ENCODE results near the gene ADAT3.

The ADAT3 gene

DNA sequence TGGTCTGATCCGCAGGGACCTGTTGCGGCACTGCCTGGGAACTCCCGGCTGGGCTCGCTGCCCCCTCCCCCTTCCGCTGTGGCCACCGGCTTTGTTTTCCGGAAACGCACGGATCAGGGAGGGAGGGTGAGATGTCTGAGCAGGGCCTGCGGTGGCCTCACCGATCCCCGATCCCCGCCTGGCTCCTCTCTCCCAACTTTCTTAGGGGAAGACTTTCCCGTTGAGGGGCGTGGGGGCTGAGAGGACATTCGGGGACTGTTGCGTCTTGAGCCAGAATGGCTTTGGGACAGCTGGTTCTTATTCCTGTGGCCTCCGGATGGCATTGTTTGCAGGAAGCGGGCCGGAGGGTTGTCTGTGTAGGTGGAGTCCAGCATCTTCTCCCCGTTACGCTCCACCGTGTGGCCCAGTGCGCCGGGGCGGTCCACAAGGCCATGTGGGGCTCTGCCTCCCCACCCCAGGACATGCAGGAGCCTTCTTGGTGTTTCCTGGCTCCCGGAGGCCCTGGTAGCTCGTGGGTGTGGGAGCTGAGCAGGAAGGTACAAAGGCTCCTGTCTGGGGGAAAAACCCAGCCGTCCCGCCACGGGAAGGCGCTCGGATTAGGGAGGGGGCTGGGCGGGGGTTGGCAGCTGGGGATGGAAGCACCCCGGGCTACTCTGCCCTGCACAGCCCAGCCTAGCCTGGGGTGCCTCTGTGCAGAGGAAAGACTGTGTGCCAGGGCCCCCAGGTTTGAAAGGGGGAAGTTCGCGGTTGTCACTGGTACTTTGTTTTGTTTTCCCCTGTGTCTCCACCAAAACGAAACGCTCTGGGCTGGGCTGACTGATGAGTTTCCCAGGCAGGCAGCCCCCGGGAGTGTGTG, 37.1 kb downstream of the ADAT3 start:
- Histone ChIP-seq H2AK5ac (ENCODE audit: low read length) (peak overlapping the region; percentile 95), H3K18ac (ENCODE audit: low read length) (peak overlapping the region; percentile 65), H2BK120ac (ENCODE audit: low read depth, low read length) (no peak overlapping the region), H3K79me1 (ENCODE audit: low read length) (peaks cover 8% of the 10 kb centered on the region), H3K36me3 (ENCODE audit: control insufficient read depth, insufficient read depth, low read length) (no peaks in the 10 kb centered on the region), H3K56ac (ENCODE audit: low read length) (peak overlapping the region; percentile 99), H3K27ac (ENCODE audit: low read depth, low read length) (peak overlapping the region; percentile 96), H4K5ac (ENCODE audit: low read length) (no peak overlapping the region), H2BK15ac (replicated peaks; ENCODE audit: low read depth) (no peak overlapping the region), H4K8ac (ENCODE audit: low read depth, low read length) (no peak overlapping the region), H3K79me2 (ENCODE audit: control insufficient read depth, insufficient read depth, low read length) (peaks cover 47% of the 10 kb centered on the region), H3K27me3 (ENCODE audit: insufficient read depth, low read length, poor library complexity) (no peaks in the 10 kb centered on the region), H2BK5ac (ENCODE audit: low read length) (peak overlapping the region; percentile 57), H3K9ac (ENCODE audit: low read length) (peak overlapping the region; percentile 99), H3K4me2 (ENCODE audit: low read length) (peak overlapping the region; percentile 98), H3K4ac (ENCODE audit: low read depth, low read length) (no peak overlapping the region), H3K4me1 (ENCODE audit: control insufficient read depth, low read depth, low read length) (peaks cover 4% of the 10 kb centered on the region), H3K23ac (ENCODE audit: low read length) (peak overlapping the region; percentile 97), H3K4me3 (ENCODE audit: low read length) (peak overlapping the region; percentile 99)
- peak; percentile 93 for DNase-seq
- WGBS (ENCODE audit: extremely low coverage, insufficient coverage, low lambda C conversion rate) = no CpG with 5 or more reads among the region's 40 CpGs

DNA sequence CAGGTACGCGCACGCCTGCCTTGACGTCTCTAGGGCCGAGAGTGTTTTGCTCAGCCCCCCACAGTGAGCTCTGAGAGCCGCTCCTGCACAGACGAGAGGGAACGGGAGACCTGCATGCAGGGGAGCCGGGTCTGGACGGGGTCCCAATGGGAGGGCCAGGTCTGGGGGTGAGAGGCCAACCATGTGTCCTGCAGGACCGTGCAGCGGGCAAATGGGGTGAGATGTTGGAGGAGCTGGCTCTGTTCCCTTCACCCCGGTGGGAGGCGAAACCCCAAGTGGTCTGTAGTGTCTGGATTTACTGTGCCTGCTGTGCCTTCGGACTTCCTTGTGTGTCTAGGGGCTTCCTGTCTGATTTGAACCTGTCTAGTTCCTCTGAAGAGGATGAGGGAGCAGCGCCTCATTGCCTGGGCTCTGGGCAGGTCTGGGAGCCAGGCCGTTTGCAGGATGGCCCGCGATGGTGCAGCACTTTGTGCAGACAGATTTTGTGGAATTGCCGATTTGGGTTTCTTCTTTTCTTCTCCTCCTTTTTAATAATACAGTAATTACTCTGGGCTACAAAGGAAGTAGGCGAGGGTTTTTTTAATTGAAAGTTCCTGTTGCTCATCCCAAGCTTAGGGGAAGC, 37.8 kb downstream of the ADAT3 start:
- WGBS (ENCODE audit: extremely low coverage, insufficient coverage, low lambda C conversion rate) = no CpG with 5 or more reads among the region's 21 CpGs

DNA sequence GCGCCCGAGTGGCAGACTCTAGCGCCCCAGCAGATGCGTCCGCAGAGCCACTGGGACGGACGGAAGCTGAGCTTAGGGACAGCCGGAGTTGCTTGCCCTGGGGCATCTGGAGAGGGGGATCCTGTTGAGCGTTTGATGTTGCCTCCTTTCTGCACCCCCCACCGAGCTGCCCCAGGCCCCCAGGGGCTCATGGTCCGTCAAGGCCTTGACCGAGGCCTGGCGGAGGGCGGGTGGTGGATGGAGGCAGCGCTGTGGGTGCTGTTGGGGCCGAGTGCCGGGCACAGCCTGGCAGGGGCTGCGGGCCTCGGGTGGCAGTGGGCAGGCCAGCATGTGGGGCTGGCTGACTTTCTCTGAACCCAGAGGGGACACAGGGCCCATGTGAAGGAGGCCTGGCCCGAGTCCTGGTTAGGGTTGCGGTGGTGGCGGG, 38.5 kb downstream of the ADAT3 start:
- Histone ChIP-seq H2BK15ac (replicated peaks; ENCODE audit: low read depth) (no peak overlapping the region), H3K23ac (ENCODE audit: low read length) (no peak overlapping the region), H2BK120ac (ENCODE audit: low read depth, low read length) (no peak overlapping the region), H3K36me3 (ENCODE audit: control insufficient read depth, insufficient read depth, low read length) (no peaks in the 10 kb centered on the region), H3K79me1 (ENCODE audit: low read length) (peaks cover 13% of the 10 kb centered on the region), H3K4ac (ENCODE audit: low read depth, low read length) (no peak overlapping the region), H3K9ac (ENCODE audit: low read length) (peak overlapping the region; percentile 26), H3K4me3 (ENCODE audit: low read length) (no peak overlapping the region), H4K8ac (ENCODE audit: low read depth, low read length) (no peak overlapping the region), H2BK5ac (ENCODE audit: low read length) (no peak overlapping the region), H3K4me1 (ENCODE audit: control insufficient read depth, low read depth, low read length) (peaks cover 4% of the 10 kb centered on the region), H3K4me2 (ENCODE audit: low read length) (no peak overlapping the region), H3K27ac (ENCODE audit: low read depth, low read length) (no peak overlapping the region), H3K27me3 (ENCODE audit: insufficient read depth, low read length, poor library complexity) (no peaks in the 10 kb centered on the region), H3K56ac (ENCODE audit: low read length) (peak overlapping the region; percentile 38), H3K18ac (ENCODE audit: low read length) (no peak overlapping the region), H3K79me2 (ENCODE audit: control insufficient read depth, insufficient read depth, low read length) (peaks cover 58% of the 10 kb centered on the region), H4K5ac (ENCODE audit: low read length) (no peak overlapping the region), H2AK5ac (ENCODE audit: low read length) (no peak overlapping the region)
- no peak for DNase-seq
- no CpG with 5 or more reads among the region's 22 CpGs for WGBS (ENCODE audit: extremely low coverage, insufficient coverage, low lambda C conversion rate)

More for the DNA sequence above, 37.8 kb downstream of the ADAT3 start:
- H2BK120ac ChIP-seq (ENCODE audit: low read depth, low read length) = no peak overlapping the region
- H4K8ac ChIP-seq (ENCODE audit: low read depth, low read length) = no peak overlapping the region
- H3K9ac ChIP-seq (ENCODE audit: low read length) = peak overlapping the region; percentile 99
- peak overlapping the region; percentile 99 for H3K4me3 ChIP-seq (ENCODE audit: low read length)
- H3K79me2 ChIP-seq (ENCODE audit: control insufficient read depth, insufficient read depth, low read length) = peaks cover 55% of the 10 kb centered on the region
- DNase-seq = no peak
- H3K27ac ChIP-seq (ENCODE audit: low read depth, low read length) = no peak overlapping the region
- H3K23ac ChIP-seq (ENCODE audit: low read length) = peak overlapping the region; percentile 94
- H3K18ac ChIP-seq (ENCODE audit: low read length) = no peak overlapping the region
- no peak overlapping the region for H2BK15ac ChIP-seq (replicated peaks; ENCODE audit: low read depth)
- H3K4me1 ChIP-seq (ENCODE audit: control insufficient read depth, low read depth, low read length) = peaks cover 4% of the 10 kb centered on the region
- H3K27me3 ChIP-seq (ENCODE audit: insufficient read depth, low read length, poor library complexity) = no peaks in the 10 kb centered on the region
- no peak overlapping the region for H2BK5ac ChIP-seq (ENCODE audit: low read length)
- H3K79me1 ChIP-seq (ENCODE audit: low read length) = peaks cover 11% of the 10 kb centered on the region
- H3K56ac ChIP-seq (ENCODE audit: low read length) = peak overlapping the region; percentile 99
- H3K4ac ChIP-seq (ENCODE audit: low read depth, low read length) = no peak overlapping the region
- no peak overlapping the region for H4K5ac ChIP-seq (ENCODE audit: low read length)
- no peaks in the 10 kb centered on the region for H3K36me3 ChIP-seq (ENCODE audit: control insufficient read depth, insufficient read depth, low read length)
- H3K4me2 ChIP-seq (ENCODE audit: low read length) = peak overlapping the region; percentile 98
- H2AK5ac ChIP-seq (ENCODE audit: low read length) = no peak overlapping the region

DNA sequence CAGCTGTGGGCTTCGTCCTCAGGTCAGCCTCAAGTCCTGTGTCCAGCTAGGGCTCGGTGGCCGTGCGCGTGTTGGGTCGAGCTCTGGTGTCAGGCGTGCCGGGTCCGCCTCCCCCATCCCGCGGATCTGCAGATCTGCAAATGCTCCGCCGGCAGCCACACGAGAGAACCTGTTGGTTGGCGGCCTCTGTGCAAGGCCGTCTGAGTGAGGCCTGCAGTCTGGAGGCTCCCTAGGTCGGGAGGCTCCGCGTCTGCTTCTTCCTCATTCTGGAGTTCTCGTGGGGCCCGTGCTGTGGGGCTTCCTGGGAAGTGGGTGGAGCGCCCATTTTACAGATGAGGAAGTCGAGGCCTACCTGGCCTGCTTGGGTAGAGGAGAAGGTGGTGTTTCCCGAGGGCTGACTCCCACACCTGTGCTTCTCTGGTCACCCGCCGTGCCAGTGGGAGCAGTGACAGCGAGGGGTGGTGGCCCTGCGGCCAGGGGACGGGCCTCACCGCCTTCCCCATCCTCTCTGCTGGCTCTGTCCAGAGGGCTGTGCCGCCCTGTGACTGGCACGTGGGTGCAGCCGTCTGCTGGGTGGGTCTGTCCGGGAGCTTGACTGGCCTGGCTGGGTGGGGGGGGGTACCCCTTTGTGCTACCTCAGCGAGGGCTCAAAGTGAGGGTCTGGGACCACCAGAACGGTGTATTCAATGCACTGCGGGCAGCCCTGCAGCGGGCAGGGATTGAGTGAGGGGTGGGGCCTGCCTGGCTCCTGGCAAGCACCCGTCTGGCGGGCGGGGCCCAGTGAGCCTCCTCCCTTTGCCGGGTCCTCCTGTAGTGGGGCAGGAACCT, 39.1 kb downstream of the ADAT3 start:
- no peak overlapping the region for H3K23ac ChIP-seq (ENCODE audit: low read length)
- no peaks in the 10 kb centered on the region for H3K36me3 ChIP-seq (ENCODE audit: control insufficient read depth, insufficient read depth, low read length)
- H3K18ac ChIP-seq (ENCODE audit: low read length) = no peak overlapping the region
- no peak overlapping the region for H3K4me2 ChIP-seq (ENCODE audit: low read length)
- H3K4me3 ChIP-seq (ENCODE audit: low read length) = no peak overlapping the region
- WGBS (ENCODE audit: extremely low coverage, insufficient coverage, low lambda C conversion rate) = no CpG with 5 or more reads among the region's 42 CpGs
- no peak overlapping the region for H3K56ac ChIP-seq (ENCODE audit: low read length)
- no peak overlapping the region for H4K5ac ChIP-seq (ENCODE audit: low read length)
- no peak overlapping the region for H4K8ac ChIP-seq (ENCODE audit: low read depth, low read length)
- no peak overlapping the region for H2BK5ac ChIP-seq (ENCODE audit: low read length)
- DNase-seq = no peak
- no peak overlapping the region for H2BK15ac ChIP-seq (replicated peaks; ENCODE audit: low read depth)
- peaks cover 15% of the 10 kb centered on the region for H3K79me1 ChIP-seq (ENCODE audit: low read length)
- H3K79me2 ChIP-seq (ENCODE audit: control insufficient read depth, insufficient read depth, low read length) = peaks cover 64% of the 10 kb centered on the region
- peaks cover 4% of the 10 kb centered on the region for H3K4me1 ChIP-seq (ENCODE audit: control insufficient read depth, low read depth, low read length)
- no peak overlapping the region for H3K27ac ChIP-seq (ENCODE audit: low read depth, low read length)
- no peak overlapping the region for H3K4ac ChIP-seq (ENCODE audit: low read depth, low read length)
- no peak overlapping the region for H2AK5ac ChIP-seq (ENCODE audit: low read length)
- no peaks in the 10 kb centered on the region for H3K27me3 ChIP-seq (ENCODE audit: insufficient read depth, low read length, poor library complexity)
- H2BK120ac ChIP-seq (ENCODE audit: low read depth, low read length) = no peak overlapping the region
- H3K9ac ChIP-seq (ENCODE audit: low read length) = no peak overlapping the region

DNA sequence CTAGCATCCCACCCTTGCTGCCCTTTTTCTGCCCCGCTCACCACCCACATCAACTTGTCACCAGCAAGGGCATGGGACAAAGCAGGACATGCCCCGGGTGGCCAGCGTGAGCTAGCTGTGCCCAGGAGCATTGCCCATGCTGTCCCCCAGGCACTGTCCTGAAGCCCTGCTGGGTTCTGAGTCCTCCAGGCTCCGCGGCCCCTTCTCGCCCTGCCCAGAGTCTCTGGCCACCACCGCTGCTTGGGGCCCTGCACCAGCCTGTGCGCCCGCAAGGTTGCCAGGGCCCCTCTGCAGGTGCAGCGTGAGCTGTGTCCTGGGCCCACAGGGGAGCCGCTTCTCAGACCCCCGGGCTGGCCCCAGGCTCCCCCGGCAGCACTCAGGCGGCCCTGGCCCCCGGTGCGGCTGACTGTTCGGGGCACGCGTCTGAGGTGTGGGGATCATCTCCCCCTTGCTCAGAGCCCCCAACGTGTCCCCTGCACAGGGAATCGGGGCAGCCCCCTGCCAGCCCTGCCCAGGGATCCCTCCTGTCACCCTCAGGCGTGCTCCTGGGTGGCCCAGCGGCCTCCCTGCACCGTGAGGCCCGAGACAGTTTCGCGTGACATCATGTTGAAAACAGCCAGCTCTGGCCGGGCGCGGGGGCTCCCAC, 39.8 kb downstream of the ADAT3 start:
- Histone ChIP-seq H3K79me2 (ENCODE audit: control insufficient read depth, insufficient read depth, low read length) (peaks cover 70% of the 10 kb centered on the region), H2BK5ac (ENCODE audit: low read length) (no peak overlapping the region), H2BK120ac (ENCODE audit: low read depth, low read length) (no peak overlapping the region), H3K27ac (ENCODE audit: low read depth, low read length) (no peak overlapping the region), H3K4me2 (ENCODE audit: low read length) (no peak overlapping the region), H2AK5ac (ENCODE audit: low read length) (no peak overlapping the region), H3K4me1 (ENCODE audit: control insufficient read depth, low read depth, low read length) (peaks cover 4% of the 10 kb centered on the region), H4K8ac (ENCODE audit: low read depth, low read length) (no peak overlapping the region), H3K4me3 (ENCODE audit: low read length) (no peak overlapping the region), H3K79me1 (ENCODE audit: low read length) (peaks cover 18% of the 10 kb centered on the region), H4K5ac (ENCODE audit: low read length) (no peak overlapping the region), H3K27me3 (ENCODE audit: insufficient read depth, low read length, poor library complexity) (no peaks in the 10 kb centered on the region), H3K4ac (ENCODE audit: low read depth, low read length) (no peak overlapping the region), H2BK15ac (replicated peaks; ENCODE audit: low read depth) (no peak overlapping the region), H3K18ac (ENCODE audit: low read length) (no peak overlapping the region), H3K36me3 (ENCODE audit: control insufficient read depth, insufficient read depth, low read length) (no peaks in the 10 kb centered on the region), H3K23ac (ENCODE audit: low read length) (no peak overlapping the region), H3K56ac (ENCODE audit: low read length) (no peak overlapping the region), H3K9ac (ENCODE audit: low read length) (no peak overlapping the region)
- no CpG with 5 or more reads among the region's 30 CpGs for WGBS (ENCODE audit: extremely low coverage, insufficient coverage, low lambda C conversion rate)
- no peak for DNase-seq
